ENCODE results near the gene PGAP2.

- TF ChIP-seq CTCF (IDR thresholded peaks at IDR 0.05) (no peak), EZH2 (IDR thresholded peaks at IDR 0.05; ENCODE audit: borderline replicate concordance, insufficient read depth, low read depth, low read length, poor library complexity, severe bottlenecking) (no peak)
Observed at GRCh38 chr11:3867209-3868091, 59.1 kb downstream of the PGAP2 start.

Measured in B cell (primary cell).